Neural cell (in vitro differentiated cells): ENCODE measurements around the gene ZNF283. TPM values are rescaled to one million over a fixed set of nuclear protein-coding genes. Genes with fewer than 3 reads are reported as not detected.

Experiments used
- H2AFZ ChIP-seq: fragments of 200-600, 300-800 bp; sonication (generic), shearing (Covaris generic); 2 replicates; pipeline ENCODE4 v1.6.0; 2014; ENCODE audit warnings: low read depth, mild to moderate bottlenecking, antibody characterized with exemption, low read length, moderate library complexity
- H3F3A ChIP-seq: fragments of 200-600 bp; shearing (Covaris generic); 2 replicates; pipeline ENCODE4 v1.6.1; 2016; ENCODE audit warnings: mild to moderate bottlenecking, moderate library complexity, mixed read lengths, antibody characterized with exemption, low read length; ENCODE audit not compliant: insufficient read depth, poor library complexity, severe bottlenecking
- H3K27ac ChIP-seq: fragments of 200-600, 300-800 bp; sonication (generic), shearing (Covaris generic); 2 replicates; pipeline ENCODE4 v1.5.1; 2014; ENCODE audit warnings: mild to moderate bottlenecking, low read length, moderate library complexity
- H3K27me3 ChIP-seq: fragments of 300-800, 200-600 bp; sonication (generic), shearing (Covaris generic); 2 replicates; pipeline ENCODE4 v1.6.0; 2014; ENCODE audit warnings: mild to moderate bottlenecking, low read depth, low read length, moderate library complexity; ENCODE audit not compliant: insufficient read depth
- H3K36me3 ChIP-seq: fragments of 300-800, 200-600 bp; sonication (generic), shearing (Covaris generic); 2 replicates; pipeline ENCODE4 v1.5.1; 2014; ENCODE audit warnings: mild to moderate bottlenecking, antibody characterized with exemption, low read length, moderate library complexity; ENCODE audit not compliant: insufficient read depth
- H3K4me2 ChIP-seq: fragments of 300-800, 200-600 bp; sonication (generic), shearing (Covaris generic); 2 replicates; pipeline ENCODE4 v1.6.0; 2014; ENCODE audit warnings: mild to moderate bottlenecking, low read length
- H3K4me3 ChIP-seq: fragments of 300-800, 200-600 bp; sonication (generic), shearing (Covaris generic); 2 replicates; pipeline ENCODE4 v1.5.1; 2014; ENCODE audit warnings: mild to moderate bottlenecking, low read length, moderate library complexity
- H3K79me2 ChIP-seq: fragments of 200-600 bp; shearing (Covaris generic); replicated peaks from 2 replicates; pipeline ENCODE4 v1.6.0; 2014; ENCODE audit warnings: mild to moderate bottlenecking, low read length, moderate library complexity; ENCODE audit not compliant: insufficient read depth
- H3K9ac ChIP-seq: fragments of 300-800, 200-600 bp; sonication (generic), shearing (Covaris generic); 2 replicates; pipeline ENCODE4 v1.6.1; 2016; ENCODE audit warnings: mild to moderate bottlenecking, low read length, mixed read lengths
- H3K9me2 ChIP-seq: fragments of 200-600 bp; shearing (Covaris generic); 2 replicates; pipeline ENCODE4 v1.6.1; 2016; ENCODE audit warnings: mild to moderate bottlenecking, low read length, mixed read lengths; ENCODE audit not compliant: insufficient read depth
- H3K9me3 ChIP-seq: fragments of 200-600, 300-800 bp; sonication (generic), shearing (Covaris generic); 2 replicates; pipeline ENCODE4 v1.6.1; 2016; ENCODE audit warnings: mild to moderate bottlenecking, mixed run types, low read length, moderate library complexity, mixed read lengths
- H4K20me1 ChIP-seq: fragments of 200-600 bp; shearing (Covaris generic); 2 replicates; pipeline ENCODE4 v1.6.1; 2016; ENCODE audit warnings: mild to moderate bottlenecking, mixed run types; ENCODE audit not compliant: insufficient read depth
- EP300 ChIP-seq: fragments of 450-650 bp; conservative IDR thresholded peaks from 2 replicates; pipeline ENCODE4 v1.6.1; 2014; ENCODE audit warnings: antibody characterized with exemption, mild to moderate bottlenecking, moderate library complexity; ENCODE audit not compliant: poor library complexity, severe bottlenecking
- EZH2 ChIP-seq: fragments of 200-600, 300-800 bp; shearing (Covaris generic), sonication (generic); IDR thresholded peaks from 2 replicates; pipeline ENCODE4 v1.6.1; 2014; ENCODE audit warnings: antibody characterized with exemption, low read length, borderline replicate concordance, mild to moderate bottlenecking; ENCODE audit not compliant: insufficient read depth, poor library complexity, severe bottlenecking
- MXI1 ChIP-seq: fragments of 450-650 bp; conservative IDR thresholded peaks from 2 replicates; pipeline ENCODE4 v1.6.1; 2014; ENCODE audit warnings: antibody characterized with exemption, mild to moderate bottlenecking; ENCODE audit not compliant: poor library complexity, severe bottlenecking
- POLR2AphosphoS5 ChIP-seq: IDR thresholded peaks from 2 replicates; pipeline ENCODE4 v1.6.1; 2012
- RAD21 ChIP-seq: fragments of 450-650 bp; conservative IDR thresholded peaks from 2 replicates; pipeline ENCODE4 v1.6.1; 2014; ENCODE audit warnings: antibody characterized with exemption, mild to moderate bottlenecking, moderate library complexity
- REST ChIP-seq: IDR thresholded peaks from 2 replicates; pipeline ENCODE4 v1.6.1; 2012; ENCODE audit warnings: borderline replicate concordance
- SMC3 ChIP-seq: fragments of 450-650 bp; conservative IDR thresholded peaks from 2 replicates; pipeline ENCODE4 v1.6.1; 2014; ENCODE audit warnings: antibody characterized with exemption, mild to moderate bottlenecking, moderate library complexity; ENCODE audit not compliant: poor library complexity
- TAF1 ChIP-seq: IDR thresholded peaks from 2 replicates; pipeline ENCODE4 v1.6.1; 2012; ENCODE audit warnings: low read depth
- polyA plus RNA-seq: library from polyadenylated mRNA; depleted of rRNA; stranded (reverse); fragments of >200 nt; gene quantifications from 2 replicates; pipeline ENCODE4 v1.2.3, GENCODE V29; 2014
- TF ChIP-seq, protein P1 (sequence below): fragments of 450-650 bp; IDR thresholded peaks from 2 replicates; pipeline ENCODE4 v1.5.1; 2014; ENCODE audit warnings: antibody characterized with exemption, mild to moderate bottlenecking, moderate library complexity; ENCODE audit not compliant: poor library complexity, severe bottlenecking

Gene ZNF283
- polyA plus RNA-seq, 1 donor from 2014 or later, result 14.9 TPM

DNA sequence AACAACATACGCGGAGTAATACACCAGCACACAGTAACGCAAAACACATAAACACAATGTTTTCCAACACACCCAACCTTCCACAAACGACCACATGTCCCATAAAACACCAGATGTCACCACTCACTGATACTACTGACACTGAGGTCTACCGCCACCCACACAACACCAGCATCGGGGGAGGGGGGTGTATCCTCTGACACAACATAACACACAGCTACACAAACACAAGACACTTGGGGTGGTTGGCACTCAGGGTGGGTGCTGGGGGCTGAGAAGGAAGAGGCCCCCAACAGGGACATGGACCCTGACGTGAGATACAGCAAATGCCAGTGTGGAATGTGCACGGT, 44.8 kb upstream of the ZNF283 start:
- H3K4me3 ChIP-seq, result no peak overlapping the region
- no peak overlapping the region for H3K27ac ChIP-seq
- no peak overlapping the region for H2AFZ ChIP-seq
- H3K36me3 ChIP-seq, result no peaks in the 10 kb centered on the region
- no peak overlapping the region for H3K9ac ChIP-seq
- no peaks in the 10 kb centered on the region for H3K27me3 ChIP-seq
- no peaks in the 10 kb centered on the region for H3K9me3 ChIP-seq
- H4K20me1 ChIP-seq, result no peaks in the 10 kb centered on the region
- H3K4me2 ChIP-seq, result no peak overlapping the region
- no peaks in the 10 kb centered on the region for H3K9me2 ChIP-seq
- TF ChIP-seq EP300 (no peak), SMC3 (no peak), RAD21 (no peak), POLR2AphosphoS5 (no peak), EZH2 (no peak), REST (no peak), TAF1 (no peak), MXI1 (no peak)
- TF ChIP-seq, protein P1, sequence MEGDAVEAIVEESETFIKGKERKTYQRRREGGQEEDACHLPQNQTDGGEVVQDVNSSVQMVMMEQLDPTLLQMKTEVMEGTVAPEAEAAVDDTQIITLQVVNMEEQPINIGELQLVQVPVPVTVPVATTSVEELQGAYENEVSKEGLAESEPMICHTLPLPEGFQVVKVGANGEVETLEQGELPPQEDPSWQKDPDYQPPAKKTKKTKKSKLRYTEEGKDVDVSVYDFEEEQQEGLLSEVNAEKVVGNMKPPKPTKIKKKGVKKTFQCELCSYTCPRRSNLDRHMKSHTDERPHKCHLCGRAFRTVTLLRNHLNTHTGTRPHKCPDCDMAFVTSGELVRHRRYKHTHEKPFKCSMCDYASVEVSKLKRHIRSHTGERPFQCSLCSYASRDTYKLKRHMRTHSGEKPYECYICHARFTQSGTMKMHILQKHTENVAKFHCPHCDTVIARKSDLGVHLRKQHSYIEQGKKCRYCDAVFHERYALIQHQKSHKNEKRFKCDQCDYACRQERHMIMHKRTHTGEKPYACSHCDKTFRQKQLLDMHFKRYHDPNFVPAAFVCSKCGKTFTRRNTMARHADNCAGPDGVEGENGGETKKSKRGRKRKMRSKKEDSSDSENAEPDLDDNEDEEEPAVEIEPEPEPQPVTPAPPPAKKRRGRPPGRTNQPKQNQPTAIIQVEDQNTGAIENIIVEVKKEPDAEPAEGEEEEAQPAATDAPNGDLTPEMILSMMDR, result no peak
- H3K79me2 ChIP-seq, result no peaks in the 10 kb centered on the region
- H3F3A ChIP-seq, result no peaks in the 10 kb centered on the region

GRCh38 chr19:43782689-43783231, 44.4 kb upstream of the ZNF283 start:
- no peaks in the 10 kb centered on the region for H3K9me2 ChIP-seq
- no peak overlapping the region for H3K4me2 ChIP-seq
- no peaks in the 10 kb centered on the region for H3K36me3 ChIP-seq
- no peaks in the 10 kb centered on the region for H3F3A ChIP-seq
- no peaks in the 10 kb centered on the region for H3K79me2 ChIP-seq
- TF ChIP-seq MXI1 (no peak), REST (no peak), EZH2 (no peak), EP300 (no peak), SMC3 (no peak), TAF1 (no peak), RAD21 (no peak), POLR2AphosphoS5 (no peak)
- TF ChIP-seq, protein P1, result no peak
- H4K20me1 ChIP-seq, result no peaks in the 10 kb centered on the region
- no peaks in the 10 kb centered on the region for H3K9me3 ChIP-seq
- no peak overlapping the region for H2AFZ ChIP-seq
- no peak overlapping the region for H3K27ac ChIP-seq
- H3K9ac ChIP-seq, result no peak overlapping the region
- H3K4me3 ChIP-seq, result no peak overlapping the region
- no peaks in the 10 kb centered on the region for H3K27me3 ChIP-seq
